Measurements from ENCODE around the gene DNAJB8. TPM values are rescaled to one million over a fixed set of nuclear protein-coding genes. Genes with fewer than 3 reads are reported as not detected.

Gene DNAJB8
- total RNA-seq, 4 donors from 2014 or later: not detected

DNA sequence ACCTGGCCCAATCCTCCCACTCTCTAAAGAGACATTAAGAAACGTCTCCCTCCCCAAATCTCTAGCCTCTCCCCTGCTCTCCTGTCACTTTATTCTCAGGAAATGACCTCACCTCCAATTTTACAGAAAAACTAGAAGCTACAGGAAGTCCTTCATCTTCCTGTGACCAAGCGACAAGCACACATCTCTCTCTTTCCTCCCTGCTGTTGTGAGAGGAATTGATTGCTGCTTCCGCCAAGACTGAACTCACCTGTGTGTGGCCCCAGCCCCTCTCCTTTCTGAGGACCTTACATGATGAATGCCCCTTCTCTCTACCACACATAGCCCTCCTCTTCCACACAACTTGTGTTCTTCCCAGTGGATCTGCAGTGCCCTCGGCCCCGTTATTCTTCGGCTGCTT, 18.2 kb downstream of the DNAJB8 start:
- WGBS, 2 donors: 61 to 71% methylated on average over 6 of the region's 6 CpGs

DNA sequence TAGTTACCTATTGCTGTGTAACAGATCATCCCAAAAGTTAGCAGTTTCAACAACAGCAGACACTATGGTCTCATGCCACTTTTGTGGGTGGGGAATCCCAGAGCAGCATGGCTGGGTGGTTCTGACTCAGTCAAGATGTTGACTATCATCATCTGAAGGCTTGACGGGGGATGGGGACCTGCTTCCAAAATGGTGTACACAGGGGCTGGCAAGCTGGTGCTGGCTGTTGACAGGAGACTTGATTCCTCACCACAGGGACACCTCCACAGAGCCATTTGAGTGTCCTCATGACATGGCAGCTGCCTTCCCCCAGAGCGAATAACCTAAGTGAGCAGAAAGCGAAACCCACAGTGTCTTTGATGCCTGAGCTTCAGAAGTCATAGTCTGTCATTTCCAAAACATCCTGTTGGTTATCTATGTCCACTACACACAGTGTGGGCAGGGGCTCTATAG, 19.1 kb downstream of the DNAJB8 start:
- intact Hi-C loops (cut with DNase I; ENCODE audit: low total_unique reads): no loop called here
- H3K4me3 ChIP-seq (ENCODE audit: low read depth, poor library complexity, severe bottlenecking): no peak overlapping the region
- WGBS, 2 donors: 92 to 97% methylated on average over 3 of the region's 3 CpGs
- no peak for TF ChIP-seq POLR2A (IDR thresholded peaks at IDR 0.05)
- TF ChIP-seq, protein P1, sequence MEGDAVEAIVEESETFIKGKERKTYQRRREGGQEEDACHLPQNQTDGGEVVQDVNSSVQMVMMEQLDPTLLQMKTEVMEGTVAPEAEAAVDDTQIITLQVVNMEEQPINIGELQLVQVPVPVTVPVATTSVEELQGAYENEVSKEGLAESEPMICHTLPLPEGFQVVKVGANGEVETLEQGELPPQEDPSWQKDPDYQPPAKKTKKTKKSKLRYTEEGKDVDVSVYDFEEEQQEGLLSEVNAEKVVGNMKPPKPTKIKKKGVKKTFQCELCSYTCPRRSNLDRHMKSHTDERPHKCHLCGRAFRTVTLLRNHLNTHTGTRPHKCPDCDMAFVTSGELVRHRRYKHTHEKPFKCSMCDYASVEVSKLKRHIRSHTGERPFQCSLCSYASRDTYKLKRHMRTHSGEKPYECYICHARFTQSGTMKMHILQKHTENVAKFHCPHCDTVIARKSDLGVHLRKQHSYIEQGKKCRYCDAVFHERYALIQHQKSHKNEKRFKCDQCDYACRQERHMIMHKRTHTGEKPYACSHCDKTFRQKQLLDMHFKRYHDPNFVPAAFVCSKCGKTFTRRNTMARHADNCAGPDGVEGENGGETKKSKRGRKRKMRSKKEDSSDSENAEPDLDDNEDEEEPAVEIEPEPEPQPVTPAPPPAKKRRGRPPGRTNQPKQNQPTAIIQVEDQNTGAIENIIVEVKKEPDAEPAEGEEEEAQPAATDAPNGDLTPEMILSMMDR (IDR thresholded peaks at IDR 0.05): no peak
- no peak for DNase-seq (ENCODE audit: low spot score in 2 of 2)

More for the DNA sequence above, 18.2 kb downstream of the DNAJB8 start:
- TF ChIP-seq POLR2A (IDR thresholded peaks at IDR 0.05): no peak
- TF ChIP-seq, protein P1 (IDR thresholded peaks at IDR 0.05): no peak
- intact Hi-C loops (cut with DNase I; ENCODE audit: low total_unique reads): no loop called here
- H3K4me3 ChIP-seq (ENCODE audit: low read depth, poor library complexity, severe bottlenecking): no peak overlapping the region
- DNase-seq (ENCODE audit: low spot score in 2 of 2): no peak

DNA sequence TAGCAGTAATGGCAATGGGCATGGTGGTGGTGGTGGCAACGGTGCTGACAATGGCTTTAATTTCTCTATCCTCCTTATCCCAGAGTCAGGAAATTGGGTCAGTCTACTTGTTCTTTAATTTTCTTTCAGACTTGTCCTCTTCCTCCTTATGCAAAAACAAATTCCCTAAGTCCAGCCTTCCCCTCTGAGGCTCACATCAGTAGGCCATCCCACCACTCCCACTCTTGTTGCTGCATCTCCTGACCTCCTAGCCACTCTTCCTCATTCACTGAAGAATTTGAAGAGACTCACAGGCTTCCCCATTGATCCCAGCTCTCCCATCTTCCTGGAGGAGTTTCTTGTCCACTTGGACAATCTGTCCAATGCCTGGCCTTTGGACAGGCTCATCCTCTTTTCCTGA, 19.9 kb downstream of the DNAJB8 start:
- no peak overlapping the region for H3K4me3 ChIP-seq (ENCODE audit: low read depth, poor library complexity, severe bottlenecking)
- TF ChIP-seq, protein P1 (IDR thresholded peaks at IDR 0.05): no peak
- TF ChIP-seq POLR2A (IDR thresholded peaks at IDR 0.05): no peak
- intact Hi-C loops (cut with DNase I; ENCODE audit: low total_unique reads): no loop called here
- WGBS, 2 donors: 83 to 93% methylated on average over 1 of the region's 1 CpG
- DNase-seq (ENCODE audit: low spot score in 2 of 2): no peak

DNA sequence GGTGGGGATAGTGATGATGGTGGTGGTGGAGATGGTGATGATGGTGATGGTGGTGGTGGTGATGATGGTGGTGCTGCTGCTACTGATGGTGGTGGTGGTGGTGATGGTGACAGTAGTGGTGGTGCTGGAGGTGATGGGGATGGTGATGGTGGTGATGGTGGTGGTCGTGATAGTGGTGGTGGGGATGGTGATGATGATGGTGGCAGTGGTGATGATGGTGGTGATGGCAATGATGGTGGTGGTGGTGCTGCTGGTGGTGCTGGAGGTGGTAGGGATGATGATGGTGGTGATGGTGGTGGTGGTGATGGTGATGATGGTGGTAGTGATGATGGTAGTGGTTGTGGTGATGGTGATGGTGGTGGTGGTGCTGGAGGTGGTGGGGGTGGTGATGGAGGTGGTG, 21.3 kb downstream of the DNAJB8 start:
- WGBS, 2 donors: 90 to 100% methylated on average over 1 of the region's 1 CpG
- TF ChIP-seq, protein P1 (IDR thresholded peaks at IDR 0.05): no peak
- no peak for TF ChIP-seq POLR2A (IDR thresholded peaks at IDR 0.05)

DNA sequence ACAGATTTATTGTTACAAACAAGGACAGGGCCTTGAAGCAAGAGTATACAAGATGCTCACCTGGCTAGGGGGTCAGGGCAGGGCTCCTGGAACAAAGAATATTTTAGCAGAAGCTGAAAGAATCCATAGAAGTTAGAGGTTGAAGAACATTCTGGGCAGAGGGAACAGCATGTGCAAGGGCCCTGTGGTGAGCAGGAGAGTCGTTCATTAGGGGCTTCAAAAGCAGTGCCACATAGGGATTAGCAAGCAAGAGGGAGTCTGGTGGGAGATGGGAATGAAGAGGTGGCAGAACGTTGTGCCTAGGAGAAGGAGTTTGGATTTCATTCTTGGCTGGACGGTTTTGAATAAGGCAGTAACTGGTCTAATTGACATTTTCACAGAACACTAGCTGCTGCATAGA, 22.9 kb downstream of the DNAJB8 start:
- intact Hi-C loops (cut with DNase I; ENCODE audit: low total_unique reads): no loop called here
- no peak for DNase-seq (ENCODE audit: low spot score in 2 of 2)
- H3K4me3 ChIP-seq (ENCODE audit: low read depth, poor library complexity, severe bottlenecking): no peak overlapping the region
- 69 to 75% methylated on average over 3 of the region's 3 CpGs for WGBS, 2 donors
- TF ChIP-seq, protein P1 (IDR thresholded peaks at IDR 0.05): no peak
- no peak for TF ChIP-seq POLR2A (IDR thresholded peaks at IDR 0.05)

More for the DNA sequence above, 21.3 kb downstream of the DNAJB8 start:
- intact Hi-C loops (cut with DNase I; ENCODE audit: low total_unique reads): no loop called here
- DNase-seq (ENCODE audit: low spot score in 2 of 2): no peak
- no peak overlapping the region for H3K4me3 ChIP-seq (ENCODE audit: low read depth, poor library complexity, severe bottlenecking)

DNA sequence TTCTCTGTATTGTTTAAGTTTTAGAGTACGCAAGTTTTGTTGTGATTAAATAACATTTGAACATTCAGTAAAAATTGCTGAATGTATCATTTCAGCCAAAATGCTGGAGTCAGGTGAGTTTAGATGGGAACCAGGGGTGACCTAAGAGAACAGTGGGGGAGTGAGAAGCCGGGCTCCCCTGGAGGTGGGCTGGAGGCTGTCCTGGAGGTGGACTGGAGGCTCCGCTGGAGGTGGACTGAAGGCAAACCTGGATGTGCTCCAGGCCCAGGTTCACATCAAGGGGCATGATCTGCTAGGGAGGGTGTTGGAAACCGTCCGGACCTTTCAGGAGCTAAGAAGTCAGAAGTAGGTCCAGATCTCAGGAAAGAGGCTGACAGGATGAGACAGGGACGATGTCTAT, 23.7 kb downstream of the DNAJB8 start:
- 87 to 88% methylated on average over 6 of the region's 6 CpGs for WGBS, 2 donors
- no peak overlapping the region for H3K4me3 ChIP-seq (ENCODE audit: low read depth, poor library complexity, severe bottlenecking)
- DNase-seq (ENCODE audit: low spot score in 2 of 2): no peak
- TF ChIP-seq, protein P1 (IDR thresholded peaks at IDR 0.05): no peak
- TF ChIP-seq POLR2A (IDR thresholded peaks at IDR 0.05): no peak
- intact Hi-C loops (cut with DNase I; ENCODE audit: low total_unique reads): no loop called here
